ENCODE results near the gene NFATC3.

The NFATC3 gene

GRCh38 chr16:68166264-68166663 is 81.1 kb downstream of the NFATC3 start:
- DNase-seq (ENCODE audit: extremely low spot score, insufficient read length, low read depth) (no peak), FAIRE-seq (no peak)

- FAIRE-seq (no peak), DNase-seq (ENCODE audit: extremely low spot score, insufficient read length, low read depth) (no peak)
Measured at GRCh38 chr16:68179196-68179795, 94.1 kb downstream of the NFATC3 start.

- FAIRE-seq (no peak), DNase-seq (ENCODE audit: extremely low spot score, insufficient read length, low read depth) (no peak)
Measured at GRCh38 chr16:68179855-68180254, 94.7 kb downstream of the NFATC3 start.

GRCh38 chr16:68183046-68183445 is 97.9 kb downstream of the NFATC3 start:
- no peak for DNase-seq (ENCODE audit: extremely low spot score, insufficient read length, low read depth)
- FAIRE-seq: no peak

- DNase-seq (ENCODE audit: extremely low spot score, insufficient read length, low read depth) (no peak), FAIRE-seq (no peak)
Measured at GRCh38 chr16:68186877-68187276, 101.7 kb downstream of the NFATC3 start.

GRCh38 chr16:68187505-68187904 is 102.3 kb downstream of the NFATC3 start:
- no peak for DNase-seq (ENCODE audit: extremely low spot score, insufficient read length, low read depth)
- no peak for FAIRE-seq

GRCh38 chr16:68188170-68188569 is 103.0 kb downstream of the NFATC3 start:
- no peak for DNase-seq (ENCODE audit: extremely low spot score, insufficient read length, low read depth)
- no peak for FAIRE-seq

GRCh38 chr16:68190081-68190480 is 104.9 kb downstream of the NFATC3 start:
- DNase-seq (ENCODE audit: extremely low spot score, insufficient read length, low read depth) (no peak), FAIRE-seq (no peak)

- FAIRE-seq: no peak
- no peak for DNase-seq (ENCODE audit: extremely low spot score, insufficient read length, low read depth)
Measured at GRCh38 chr16:68190736-68191510, 105.8 kb downstream of the NFATC3 start.

- no peak for FAIRE-seq
- no peak for DNase-seq (ENCODE audit: extremely low spot score, insufficient read length, low read depth)
Measured at GRCh38 chr16:68194251-68194650, 109.1 kb downstream of the NFATC3 start.

GRCh38 chr16:68197250-68197649 is 112.1 kb downstream of the NFATC3 start:
- DNase-seq (ENCODE audit: extremely low spot score, insufficient read length, low read depth): no peak
- FAIRE-seq: no peak

GRCh38 chr16:68200088-68200783 is 115.1 kb downstream of the NFATC3 start:
- no peak for DNase-seq (ENCODE audit: extremely low spot score, insufficient read length, low read depth)

GRCh38 chr16:68202091-68202519 is 116.9 kb downstream of the NFATC3 start:
- DNase-seq (ENCODE audit: extremely low spot score, insufficient read length, low read depth) (no peak), FAIRE-seq (no peak)

More at GRCh38 chr16:68200088-68200783, 115.1 kb downstream of the NFATC3 start:
- FAIRE-seq: no peak

GRCh38 chr16:68206245-68206644 is 121.1 kb downstream of the NFATC3 start:
- DNase-seq (ENCODE audit: extremely low spot score, insufficient read length, low read depth): no peak
- no peak for FAIRE-seq

GRCh38 chr16:68214726-68215125 is 129.6 kb downstream of the NFATC3 start:
- no peak for DNase-seq (ENCODE audit: extremely low spot score, insufficient read length, low read depth)
- no peak for FAIRE-seq

GRCh38 chr16:68215302-68215701 is 130.1 kb downstream of the NFATC3 start:
- FAIRE-seq (no peak), DNase-seq (ENCODE audit: extremely low spot score, insufficient read length, low read depth) (no peak)

- FAIRE-seq (no peak), DNase-seq (ENCODE audit: extremely low spot score, insufficient read length, low read depth) (no peak)
Measured at GRCh38 chr16:68216240-68216639, 131.1 kb downstream of the NFATC3 start.

- FAIRE-seq (no peak), DNase-seq (ENCODE audit: extremely low spot score, insufficient read length, low read depth) (no peak)
Measured at GRCh38 chr16:68217506-68217905, 132.3 kb downstream of the NFATC3 start.

- no peak for FAIRE-seq
Measured at GRCh38 chr16:68219725-68220351, 134.7 kb downstream of the NFATC3 start.

GRCh38 chr16:68223072-68223471 is 137.9 kb downstream of the NFATC3 start:
- no peak for FAIRE-seq

More at GRCh38 chr16:68219725-68220351, 134.7 kb downstream of the NFATC3 start:
- DNase-seq (ENCODE audit: extremely low spot score, insufficient read length, low read depth): no peak

GRCh38 chr16:68226116-68226515 is 140.9 kb downstream of the NFATC3 start:
- no peak for FAIRE-seq
- no peak for DNase-seq (ENCODE audit: extremely low spot score, insufficient read length, low read depth)

More at GRCh38 chr16:68223072-68223471, 137.9 kb downstream of the NFATC3 start:
- no peak for DNase-seq (ENCODE audit: extremely low spot score, insufficient read length, low read depth)

Measured in GM18507 (cell line).